Activated T-cell treated with anti-CD3 and anti-CD28 coated beads, Interleukin-2, amount 50 U/mL, for 24 hours (primary cell): ENCODE results near the gene POU2F2.

Source experiments
- DNase-seq: peaks from one replicate; pipeline ENCODE4 v3.0.0-alpha.2; 2020
- H3K27ac Mint-ChIP-seq: 2 replicates; pipeline ENCODE4 v1.8.0; 2020; ENCODE audit warnings: mild to moderate bottlenecking, mixed read lengths
- H3K27me3 Mint-ChIP-seq: 2 replicates; pipeline ENCODE4 v1.8.0; 2020; ENCODE audit warnings: mixed read lengths
- H3K36me3 Mint-ChIP-seq: 2 replicates; pipeline ENCODE4 v1.8.0; 2020; ENCODE audit warnings: low read depth, mixed read lengths
- H3K4me1 Mint-ChIP-seq: 2 replicates; pipeline ENCODE4 v1.8.0; 2020; ENCODE audit warnings: low read depth, mixed read lengths
- H3K4me3 Mint-ChIP-seq: 2 replicates; pipeline ENCODE4 v1.8.0; 2020; ENCODE audit warnings: mild to moderate bottlenecking, moderate library complexity, mixed read lengths
- H3K9me3 Mint-ChIP-seq: 2 replicates; pipeline ENCODE4 v1.8.0; 2020; ENCODE audit warnings: mixed read lengths

The POU2F2 gene

GRCh38 chr19:42149447-42150202, 17.4 kb upstream of the POU2F2 start:
- Mint-ChIP-seq H3K27ac (no peak overlapping the region), H3K27me3 (no peaks in the 10 kb centered on the region)
- no peak for DNase-seq

GRCh38 chr19:42148266-42148665, 16.0 kb upstream of the POU2F2 start:
- no peaks in the 10 kb centered on the region for H3K36me3 Mint-ChIP-seq
- no peak for DNase-seq
- H3K9me3 Mint-ChIP-seq, result no peaks in the 10 kb centered on the region
- H3K4me3 Mint-ChIP-seq, result no peak overlapping the region
- H3K27me3 Mint-ChIP-seq, result no peaks in the 10 kb centered on the region
- H3K27ac Mint-ChIP-seq, result no peak overlapping the region
- H3K4me1 Mint-ChIP-seq, result peaks cover 20% of the 10 kb centered on the region

More at GRCh38 chr19:42149447-42150202, 17.4 kb upstream of the POU2F2 start:
- H3K9me3 Mint-ChIP-seq, result no peaks in the 10 kb centered on the region
- no peak overlapping the region for H3K4me3 Mint-ChIP-seq
- peaks cover 25% of the 10 kb centered on the region for H3K4me1 Mint-ChIP-seq
- H3K36me3 Mint-ChIP-seq, result no peaks in the 10 kb centered on the region

GRCh38 chr19:42143341-42144234, 11.3 kb upstream of the POU2F2 start:
- Mint-ChIP-seq H3K27me3 (no peaks in the 10 kb centered on the region), H3K9me3 (no peaks in the 10 kb centered on the region), H3K27ac (no peak overlapping the region), H3K4me3 (no peak overlapping the region), H3K4me1 (peaks cover 11% of the 10 kb centered on the region), H3K36me3 (peaks cover 1% of the 10 kb centered on the region)
- no peak for DNase-seq

GRCh38 chr19:42140125-42140754, 8.0 kb upstream of the POU2F2 start:
- DNase-seq, result no peak
- Mint-ChIP-seq H3K9me3 (no peaks in the 10 kb centered on the region), H3K36me3 (peaks cover 11% of the 10 kb centered on the region), H3K4me1 (peaks cover 7% of the 10 kb centered on the region), H3K27ac (no peak overlapping the region), H3K4me3 (no peak overlapping the region), H3K27me3 (no peaks in the 10 kb centered on the region)

- H3K4me3 Mint-ChIP-seq, result no peak overlapping the region
- no peak overlapping the region for H3K27ac Mint-ChIP-seq
- H3K4me1 Mint-ChIP-seq, result peaks cover 50% of the 10 kb centered on the region
- peaks cover 13% of the 10 kb centered on the region for H3K36me3 Mint-ChIP-seq
- H3K27me3 Mint-ChIP-seq, result no peaks in the 10 kb centered on the region
- no peaks in the 10 kb centered on the region for H3K9me3 Mint-ChIP-seq
- no peak for DNase-seq
Observed at GRCh38 chr19:42134535-42135070, 2.4 kb upstream of the POU2F2 start.

- peak overlapping the region; percentile 91 for H3K27ac Mint-ChIP-seq
- peaks cover 7% of the 10 kb centered on the region for H3K36me3 Mint-ChIP-seq
- peak overlapping the region; percentile 81 for H3K4me3 Mint-ChIP-seq
- no peaks in the 10 kb centered on the region for H3K9me3 Mint-ChIP-seq
- peak; percentile 95 for DNase-seq
- peaks cover 62% of the 10 kb centered on the region for H3K4me1 Mint-ChIP-seq
- no peaks in the 10 kb centered on the region for H3K27me3 Mint-ChIP-seq
Observed at GRCh38 chr19:42132851-42133528, 744 bp upstream of the POU2F2 start.

- no peak for DNase-seq
- Mint-ChIP-seq H3K27me3 (no peaks in the 10 kb centered on the region), H3K9me3 (no peaks in the 10 kb centered on the region), H3K4me3 (peak overlapping the region; percentile 81), H3K27ac (peak overlapping the region; percentile 91), H3K36me3 (peaks cover 7% of the 10 kb centered on the region), H3K4me1 (peaks cover 73% of the 10 kb centered on the region)
Observed at GRCh38 chr19:42131149-42132029, 857 bp downstream of the POU2F2 start.

- peaks cover 14% of the 10 kb centered on the region for H3K36me3 Mint-ChIP-seq
- H3K9me3 Mint-ChIP-seq, result no peaks in the 10 kb centered on the region
- DNase-seq, result no peak
- peak overlapping the region; percentile 83 for H3K27ac Mint-ChIP-seq
- peaks cover 76% of the 10 kb centered on the region for H3K4me1 Mint-ChIP-seq
- peak overlapping the region; percentile 81 for H3K4me3 Mint-ChIP-seq
- no peaks in the 10 kb centered on the region for H3K27me3 Mint-ChIP-seq
Observed at GRCh38 chr19:42130254-42130573, 2.0 kb downstream of the POU2F2 start.

- H3K36me3 Mint-ChIP-seq, result peaks cover 17% of the 10 kb centered on the region
- H3K27me3 Mint-ChIP-seq, result no peaks in the 10 kb centered on the region
- peaks cover 77% of the 10 kb centered on the region for H3K4me1 Mint-ChIP-seq
- H3K4me3 Mint-ChIP-seq, result peak overlapping the region; percentile 81
- H3K27ac Mint-ChIP-seq, result peak overlapping the region; percentile 83
- no peaks in the 10 kb centered on the region for H3K9me3 Mint-ChIP-seq
- DNase-seq, result no peak
Observed at GRCh38 chr19:42129399-42130253, 2.6 kb downstream of the POU2F2 start.

GRCh38 chr19:42126574-42126973, 5.7 kb downstream of the POU2F2 start:
- no peaks in the 10 kb centered on the region for H3K27me3 Mint-ChIP-seq
- H3K4me3 Mint-ChIP-seq, result no peak overlapping the region
- H3K4me1 Mint-ChIP-seq, result peaks cover 83% of the 10 kb centered on the region
- H3K36me3 Mint-ChIP-seq, result peaks cover 35% of the 10 kb centered on the region
- peak overlapping the region; percentile 78 for H3K27ac Mint-ChIP-seq
- DNase-seq, result no peak
- no peaks in the 10 kb centered on the region for H3K9me3 Mint-ChIP-seq

GRCh38 chr19:42125536-42125935, 6.7 kb downstream of the POU2F2 start:
- no peaks in the 10 kb centered on the region for H3K9me3 Mint-ChIP-seq
- H3K4me1 Mint-ChIP-seq, result peaks cover 86% of the 10 kb centered on the region
- H3K4me3 Mint-ChIP-seq, result no peak overlapping the region
- no peak for DNase-seq
- H3K27ac Mint-ChIP-seq, result peak overlapping the region; percentile 23
- peaks cover 42% of the 10 kb centered on the region for H3K36me3 Mint-ChIP-seq
- no peaks in the 10 kb centered on the region for H3K27me3 Mint-ChIP-seq

- no peak for DNase-seq
- peaks cover 51% of the 10 kb centered on the region for H3K36me3 Mint-ChIP-seq
- no peak overlapping the region for H3K4me3 Mint-ChIP-seq
- H3K4me1 Mint-ChIP-seq, result peaks cover 80% of the 10 kb centered on the region
- no peaks in the 10 kb centered on the region for H3K27me3 Mint-ChIP-seq
- H3K27ac Mint-ChIP-seq, result peak overlapping the region; percentile 23
- no peaks in the 10 kb centered on the region for H3K9me3 Mint-ChIP-seq
Observed at GRCh38 chr19:42124386-42124901, 7.8 kb downstream of the POU2F2 start.
